H1 (cell line): ENCODE data around the gene FMNL2. TPM values are rescaled to one million over a fixed set of nuclear protein-coding genes. Genes with fewer than 3 reads are reported as not detected.

Source experiments
- CTCF ChIA-PET: fragments of 300-600 bp; sonication (Branson Sonifier 250); formaldehyde crosslinking; loops from one replicate; lab custom pipeline; 2021; ENCODE audit not compliant: partially characterized antibody; lab: Charles Lee
- POLR2A ChIA-PET: fragments of 300-600 bp; sonication (Branson Sonifier 250); formaldehyde crosslinking; loops from one replicate; lab custom pipeline; 2021; ENCODE audit warnings: inconsistent platforms; ENCODE audit not compliant: partially characterized antibody; lab: Charles Lee
- DNase-seq, 2 experiments: peaks; one replicate each; pipeline versions ENCODE4 v3.0.0 to v3.0.0-alpha.2; 2010 to 2022; ENCODE audit warnings: low spot score in 2 of 2, low read depth in 1 of 2, mixed read lengths in 1 of 2
- FAIRE-seq: peaks from 2 replicates; lab custom pipeline; 2011; peaks lifted over from hg19 to GRCh38; lab: Jason Lieb, UNC
- H2AFZ ChIP-seq: 2 replicates; pipeline ENCODE4 v1.8.1; 2012; ENCODE audit warnings: low read length, inconsistent platforms
- H2AK5ac ChIP-seq: 2 replicates; pipeline ENCODE4 v1.6.1; 2013; ENCODE audit warnings: low read depth, low read length
- H2BK120ac ChIP-seq: replicated peaks from 2 replicates; pipeline ENCODE3; 2013; ENCODE audit warnings: low read depth, low read length, inconsistent platforms
- H2BK12ac ChIP-seq: 2 replicates; pipeline ENCODE4 v1.6.1; 2013; ENCODE audit warnings: low read depth, low read length
- H2BK15ac ChIP-seq: 2 replicates; pipeline ENCODE4 v1.6.1; 2013; ENCODE audit warnings: low read length
- H2BK20ac ChIP-seq: 2 replicates; pipeline ENCODE4 v1.6.1; 2013; ENCODE audit warnings: low read length
- H2BK5ac ChIP-seq: 2 replicates; pipeline ENCODE4 v1.6.1; 2013; ENCODE audit warnings: low read depth, low read length
- H3K14ac ChIP-seq: 2 replicates; pipeline ENCODE4 v1.6.1; 2013; ENCODE audit warnings: inconsistent platforms; ENCODE audit not compliant: insufficient read length
- H3K18ac ChIP-seq: 2 replicates; pipeline ENCODE4 v1.6.1; 2013; ENCODE audit warnings: low read length; ENCODE audit errors: extremely low read depth
- H3K23ac ChIP-seq: 2 replicates; pipeline ENCODE4 v1.6.1; 2013; ENCODE audit warnings: inconsistent platforms; ENCODE audit not compliant: insufficient read length
- H3K23me2 ChIP-seq: 2 replicates; pipeline ENCODE4 v1.6.1; 2013; ENCODE audit warnings: low read depth, low read length
- H3K27ac ChIP-seq: 2 replicates; pipeline ENCODE4 v1.6.1; 2011; ENCODE audit warnings: low read depth, low read length, inconsistent platforms
- H3K27me3 ChIP-seq, 4 experiments: replicated peaks in 1 of 4; 1 replicate in 1 of 4; 2 replicates in 3 of 4; pipeline versions ENCODE4 v1.6.1 to v1.8.1; 2011 to 2013; ENCODE audit warnings: low read length in 3 of 4, mild to moderate bottlenecking in 3 of 4, inconsistent platforms in 2 of 4, mixed read lengths in 2 of 4, moderate library complexity in 1 of 4; ENCODE audit not compliant: control insufficient read depth in 3 of 4, insufficient read depth in 3 of 4; ENCODE audit errors: extremely low read depth in 1 of 4
- H3K36me3 ChIP-seq, 4 experiments: 2 replicates each; pipeline versions ENCODE4 v1.6.1 to v1.8.1; 2011 to 2013; ENCODE audit warnings: mild to moderate bottlenecking in 4 of 4, low read length in 3 of 4, moderate library complexity in 2 of 4, control low read depth in 1 of 4, inconsistent platforms in 1 of 4; ENCODE audit not compliant: insufficient read depth in 4 of 4, control insufficient read depth in 2 of 4
- H3K4ac ChIP-seq: replicated peaks from 2 replicates; pipeline ENCODE3; 2013; ENCODE audit warnings: low read length, low read depth, mixed read lengths, inconsistent platforms; ENCODE audit not compliant: insufficient read length
- H3K4me1 ChIP-seq, 4 experiments: replicated peaks in 1 of 4; 1 replicate in 1 of 4; 2 replicates in 3 of 4; pipeline versions ENCODE4 v1.6.1 to v1.8.1; 2011 to 2013; ENCODE audit warnings: low read length in 3 of 4, inconsistent platforms in 2 of 4, mixed read lengths in 1 of 4; ENCODE audit not compliant: insufficient read depth in 4 of 4, control insufficient read depth in 3 of 4
- H3K4me2 ChIP-seq, 2 experiments: 2 replicates each; pipeline versions ENCODE4 v1.6.1 to v1.8.1; 2011 to 2013; ENCODE audit warnings: low read depth in 2 of 2, low read length in 2 of 2, control low read depth in 1 of 2, inconsistent platforms in 1 of 2, mild to moderate bottlenecking in 1 of 2; ENCODE audit not compliant: insufficient read depth in 1 of 2
- H3K4me3 ChIP-seq, 4 experiments: fragments of 200-600, 300-600 bp in 1 of 4; sonication (generic), shearing (Covaris generic), sonication (Bioruptor Twin) in 1 of 4; 2 replicates each; pipeline versions ENCODE4 v1.5.1 to v1.8.1; 2011 to 2016; ENCODE audit warnings: low read length in 4 of 4, low read depth in 3 of 4, control low read depth in 2 of 4, inconsistent platforms in 2 of 4, mild to moderate bottlenecking in 2 of 4, mixed read lengths in 1 of 4, moderate library complexity in 1 of 4; ENCODE audit not compliant: insufficient read depth in 2 of 4; ENCODE audit errors: extremely low read depth in 1 of 4
- H3K56ac ChIP-seq: replicated peaks from 2 replicates; pipeline ENCODE3; 2013; ENCODE audit warnings: low read depth, mild to moderate bottlenecking, mixed read lengths, low read length, inconsistent platforms; ENCODE audit not compliant: insufficient read length
- H3K79me1 ChIP-seq: 2 replicates; pipeline ENCODE4 v1.6.1; 2013; ENCODE audit warnings: low read depth, low read length, control low read depth
- H3K79me2 ChIP-seq, 2 experiments: 2 replicates each; pipeline versions ENCODE4 v1.6.1 to v1.8.1; 2012 to 2013; ENCODE audit warnings: low read length in 2 of 2, mild to moderate bottlenecking in 2 of 2, inconsistent platforms in 1 of 2; ENCODE audit not compliant: insufficient read depth in 2 of 2, control insufficient read depth in 1 of 2
- H3K9ac ChIP-seq, 4 experiments: replicated peaks in 1 of 4; 1 replicate in 1 of 4; 2 replicates in 3 of 4; pipeline versions ENCODE4 v1.6.1 to v1.8.1; 2011 to 2013; ENCODE audit warnings: low read depth in 3 of 4, low read length in 3 of 4, control low read depth in 2 of 4, mild to moderate bottlenecking in 2 of 4, moderate library complexity in 2 of 4, inconsistent platforms in 1 of 4; ENCODE audit errors: extremely low read depth in 1 of 4
- H3K9me3 ChIP-seq, 2 experiments: 2 replicates each; pipeline versions ENCODE4 v1.6.1 to v1.8.1; 2012 to 2013; ENCODE audit warnings: mild to moderate bottlenecking in 2 of 2, moderate library complexity in 2 of 2, control low read depth in 1 of 2, inconsistent platforms in 1 of 2, low read depth in 1 of 2, low read length in 1 of 2, mixed read lengths in 1 of 2; ENCODE audit not compliant: insufficient read depth in 2 of 2
- H4K20me1 ChIP-seq, 2 experiments: replicated peaks in 1 of 2; 2 replicates each; pipeline versions ENCODE3 to v1.8.1; 2011 to 2013; ENCODE audit warnings: inconsistent platforms in 2 of 2, low read length in 2 of 2, mild to moderate bottlenecking in 1 of 2; ENCODE audit not compliant: insufficient read depth in 2 of 2, control insufficient read depth in 1 of 2
- H4K5ac ChIP-seq: 2 replicates; pipeline ENCODE4 v1.6.1; 2013; ENCODE audit warnings: low read length, low read depth, mixed read lengths, inconsistent platforms; ENCODE audit not compliant: insufficient read length
- H4K8ac ChIP-seq: 2 replicates; pipeline ENCODE4 v1.8.0; 2013; ENCODE audit warnings: mild to moderate bottlenecking, moderate library complexity, low read length, inconsistent platforms; ENCODE audit not compliant: insufficient read depth; ENCODE audit errors: extremely low read depth
- H4K91ac ChIP-seq: replicated peaks from 2 replicates; pipeline ENCODE3; 2013; ENCODE audit warnings: low read length, mixed read lengths, inconsistent platforms; ENCODE audit not compliant: insufficient read length
- SIN3A ChIP-seq, 2 experiments: IDR thresholded peaks in 1 of 2; conservative IDR thresholded peaks in 1 of 2; 2 replicates each; pipeline ENCODE4 v1.6.1; 2011 to 2012; ENCODE audit warnings: low read length in 2 of 2, improper control_type of control experiment in 1 of 2, low read depth in 1 of 2, mild to moderate bottlenecking in 1 of 2
- WGBS, 2 experiments: shearing (Covaris generic) in 1 of 2; methylation state at CpG; one replicate each; pipeline versions ENCODE4 v1.1.6 to v1.1.7; 2013 to 2015; ENCODE audit warnings: low lambda C conversion rate in 2 of 2, mixed read lengths in 2 of 2, inconsistent platforms in 1 of 2, low coverage in 1 of 2, missing lambda C conversion rate in 1 of 2; ENCODE audit not compliant: insufficient replicate concordance in 2 of 2, insufficient coverage in 1 of 2, insufficient read length in 1 of 2; ENCODE audit errors: extremely low coverage in 1 of 2, missing lambda C conversion rate in 1 of 2; 5-methylcytosine and 5-hydroxymethylcytosine counted together
- polyA plus RNA-seq, 7 experiments: library from polyadenylated mRNA; depleted of rRNA in 3 of 7; stranded (reverse) in 5 of 7; unstranded in 2 of 7; fragments of >200 nt in 5 of 7; fragments of 200-250 nt in 2 of 7; gene quantifications; 1 replicate in 5 of 7; 2 replicates in 1 of 7; 4 replicates in 1 of 7; pipeline versions ENCODE4 v1.2.1 to v1.2.3, GENCODE V29; 2011 to 2013; ENCODE audit warnings: missing spikeins in 2 of 7, mixed read lengths in 2 of 7
- total RNA-seq: library from RNA; stranded (reverse); fragmentation: NEBNext Ultra II Directional; extraction: Animal tissue kit (Norgen Biotek cat#: 25700); gene quantifications from 2 replicates; pipeline ENCODE4 v1.2.1, GENCODE V29; 2021
- TF ChIP-seq, protein P1 (sequence below): IDR thresholded peaks from 2 replicates; pipeline ENCODE4 v1.6.1; 2012; ENCODE audit warnings: inconsistent platforms

FMNL2 gene
- total and polyA plus RNA-seq, 2 of the 8 experiments (the other 6 are each of a cell fraction or from before 2014, with no cell fraction given) = 15.5 to 45.1 TPM

DNA sequence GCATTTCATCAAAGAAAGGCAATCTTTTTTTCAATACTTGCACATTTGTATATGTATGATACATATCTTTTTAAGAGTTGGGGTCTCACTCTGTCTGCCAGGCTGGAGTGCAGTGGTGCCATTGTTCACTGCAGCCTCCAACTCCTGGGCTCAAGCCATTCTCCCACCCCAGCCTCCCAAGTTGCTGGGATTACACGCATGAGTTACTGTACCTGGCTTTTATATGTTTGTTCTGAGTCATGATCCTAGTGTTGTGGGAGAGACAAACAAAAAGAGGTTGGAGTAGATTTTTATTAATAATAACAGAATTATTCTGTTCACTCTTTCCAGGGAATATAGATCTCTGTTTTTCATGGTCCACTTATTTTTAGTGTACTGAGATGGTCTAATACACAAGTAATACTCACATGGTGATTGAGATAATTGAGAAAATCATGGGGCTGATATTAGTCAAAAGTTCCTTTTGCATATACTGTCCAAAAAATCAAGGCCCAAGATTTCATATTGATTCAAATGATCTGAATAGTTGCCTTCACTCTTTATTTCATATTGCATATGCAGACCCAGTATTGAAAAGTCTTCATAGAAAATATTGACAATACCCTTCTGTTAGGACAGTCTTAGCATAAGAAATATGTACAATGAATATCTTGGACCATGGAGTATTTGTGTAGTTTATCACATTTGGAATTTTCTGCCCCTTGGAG lies 138.3 kb downstream of the FMNL2 start:
- H4K91ac ChIP-seq = no peak overlapping the region
- no peaks in the 10 kb centered on the region for H3K9me3 ChIP-seq
- H2BK5ac ChIP-seq = no peak overlapping the region
- DNase-seq (no peak), FAIRE-seq (no peak)
- H3K18ac ChIP-seq = no peak overlapping the region
- ChIA-PET CTCF (interaction anchor here (1.6 kb wide), 1 partner anchor 10 kb away, joined by 4 read pairs; no protein-coding TSS in a partner anchor), POLR2A (no interaction called here)
- no peak overlapping the region for H4K8ac ChIP-seq
- H3K27me3 ChIP-seq = no peaks in the 10 kb centered on the region
- peaks cover 0 to 7% of the 10 kb centered on the region in 2 experiments for H4K20me1 ChIP-seq
- no peak overlapping the region for H2BK20ac ChIP-seq
- H3K9ac ChIP-seq = no peak overlapping the region
- H2AK5ac ChIP-seq = no peak overlapping the region
- no peak overlapping the region for H2BK120ac ChIP-seq
- H3K23me2 ChIP-seq = no peaks in the 10 kb centered on the region
- H3K14ac ChIP-seq = no peak overlapping the region
- peaks cover 0 to 13% (median 11%) of the 10 kb centered on the region in 4 experiments; a peak in 5 of 7 replicates for H3K4me1 ChIP-seq
- peaks cover 6% of the 10 kb centered on the region; the same call in 1 of the 2 replicates for H3K79me1 ChIP-seq
- TF ChIP-seq SIN3A (conservative IDR thresholded peaks at IDR 0.05 in 1 of 2, IDR thresholded peaks at IDR 0.05 in 1 of 2; ENCODE audit: low read depth in 1 of 2, low read length in 2 of 2) = no peak
- TF ChIP-seq, protein P1, sequence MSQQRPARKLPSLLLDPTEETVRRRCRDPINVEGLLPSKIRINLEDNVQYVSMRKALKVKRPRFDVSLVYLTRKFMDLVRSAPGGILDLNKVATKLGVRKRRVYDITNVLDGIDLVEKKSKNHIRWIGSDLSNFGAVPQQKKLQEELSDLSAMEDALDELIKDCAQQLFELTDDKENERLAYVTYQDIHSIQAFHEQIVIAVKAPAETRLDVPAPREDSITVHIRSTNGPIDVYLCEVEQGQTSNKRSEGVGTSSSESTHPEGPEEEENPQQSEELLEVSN = no peak
- H3K23ac ChIP-seq = no peak overlapping the region
- H3K4ac ChIP-seq = no peak overlapping the region
- H3K36me3 ChIP-seq = no peaks in the 10 kb centered on the region
- H3K4me3 ChIP-seq = no peak overlapping the region
- WGBS, 2 experiments = 75% methylated on average over 1 of the region's 1 CpG; no CpG with 5 or more reads in 1 of the 2 experiments
- H2BK15ac ChIP-seq = no peak overlapping the region
- H2BK12ac ChIP-seq = no peak overlapping the region
- H3K79me2 ChIP-seq = peaks cover 0 to 89% of the 10 kb centered on the region in 2 experiments; a peak in 3 of 4 replicates
- no peak overlapping the region for H4K5ac ChIP-seq
- H3K27ac ChIP-seq = no peak overlapping the region
- no peak overlapping the region for H3K56ac ChIP-seq
- H3K4me2 ChIP-seq = no peak overlapping the region
- H2AFZ ChIP-seq = no peak overlapping the region
